Measurements from ENCODE around the gene RPP25L. TPM values are rescaled to one million over a fixed set of nuclear protein-coding genes. Genes with fewer than 3 reads are reported as not detected.

The RPP25L gene
- total RNA-seq, 1 donor = 19.2 TPM

GRCh38 chr9:34560599-34561214 lies 51.2 kb downstream of the RPP25L start:
- H3K4me2 ChIP-seq (ENCODE audit: insufficient read depth, low read length) = peak overlapping the region; percentile 37
- H4K20me1 ChIP-seq (ENCODE audit: insufficient read depth, low read length) = no peaks in the 10 kb centered on the region
- no peak overlapping the region for H3K4me3 ChIP-seq (ENCODE audit: insufficient read depth, low read length)
- TF ChIP-seq CTCF (IDR thresholded peaks at IDR 0.05; ENCODE audit: extremely low read depth, low read depth, low read length) = no peak
- H3K79me2 ChIP-seq (ENCODE audit: insufficient read depth, low read length) = no peaks in the 10 kb centered on the region
- no peaks in the 10 kb centered on the region for H3K9me3 ChIP-seq (ENCODE audit: low read depth, low read length)
- H3K27me3 ChIP-seq (ENCODE audit: insufficient read depth, low read length) = peaks cover 5% of the 10 kb centered on the region
- H3K4me1 ChIP-seq (ENCODE audit: insufficient read depth, low read length) = no peaks in the 10 kb centered on the region
- H3K27ac ChIP-seq (ENCODE audit: low read depth, low read length) = no peak overlapping the region
- DNase-seq (ENCODE audit: insufficient read length, low spot score, missing footprints) = peak; percentile 45
- no peak overlapping the region for H2AFZ ChIP-seq (ENCODE audit: low read length)
- no peaks in the 10 kb centered on the region for H3K36me3 ChIP-seq (ENCODE audit: insufficient read depth, low read length)

Small RNAs within 50 kb of the gene (small RNA-seq; reads per million reads assigned to genes)
- not detected for gene CCL27

Other genes starting within 250 kb of the RPP25L start
- gene MYORG, start 235.2 kb downstream of the RPP25L start, total RNA-seq = 0.36 and 0.88 TPM in 2 replicates
- 8.5 and 9.4 TPM in 2 replicates for gene FAM219A, start 153.5 kb downstream of the RPP25L start, total RNA-seq
- 47.4 TPM in 1 of 2 replicates, not detected in the other for gene DNAI1, start 153.3 kb downstream of the RPP25L start, total RNA-seq
- under 0.01 and 0.29 TPM in 2 replicates for gene ENHO, start 89.1 kb downstream of the RPP25L start, total RNA-seq
- under 0.01 TPM in 1 of 2 replicates, not detected in the other for gene CNTFR, start 22.4 kb downstream of the RPP25L start, total RNA-seq
- gene DCTN3, start 8.4 kb upstream of the RPP25L start, total RNA-seq = 84.0 and 90.5 TPM in 2 replicates
- under 0.01 TPM in 1 of 2 replicates, not detected in the other for gene ARID3C, start 17.0 kb upstream of the RPP25L start, total RNA-seq
- 72.7 and 73.4 TPM in 2 replicates for gene SIGMAR1, start 25.7 kb upstream of the RPP25L start, total RNA-seq
- 32.6 and 38.9 TPM in 2 replicates for gene GALT, start 34.6 kb upstream of the RPP25L start, total RNA-seq
- gene IL11RA, start 40.1 kb upstream of the RPP25L start, total RNA-seq = 34.4 and 38.0 TPM in 2 replicates
- gene CCL27, start 50.6 kb upstream of the RPP25L start, total RNA-seq = 0.36 TPM in 1 of 2 replicates, not detected in the other
- not detected in 2 replicates for gene CCL19, start 79.2 kb upstream of the RPP25L start, total RNA-seq
- gene CCL21, start 98.0 kb upstream of the RPP25L start, total RNA-seq = not detected in 2 replicates